HepG2 (cell line): ENCODE results near the gene ZCCHC3. TPM values are rescaled to one million over a fixed set of nuclear protein-coding genes. Genes with fewer than 3 reads are reported as not detected.
A peak's percentile ranks its signal among the peaks of the same experiment; 100 is the strongest.

Source experiments
- EED ChIP-seq: sonication (generic); formaldehyde crosslinking; IDR thresholded peaks from 2 replicates; pipeline ENCODE4 v1.5.0; 2020; ENCODE audit warnings: mild to moderate bottlenecking, missing genetic modification reagents
- PHB2 ChIP-seq: fragments of 450-650 bp; IDR thresholded peaks from 2 replicates; pipeline ENCODE4 v1.6.1; 2018; ENCODE audit not compliant: partially characterized antibody
- U2AF2 ChIP-seq: fragments of 200-400 bp; formaldehyde crosslinking; IDR thresholded peaks from 2 replicates; pipeline ENCODE4 v1.6.1; 2017; ENCODE audit warnings: low read depth, mild to moderate bottlenecking, low read length
- ZBTB3 ChIP-seq: sonication (generic); formaldehyde crosslinking; IDR thresholded peaks from 2 replicates; pipeline ENCODE4 v1.4.0; 2020; ENCODE audit warnings: low read depth, mild to moderate bottlenecking, moderate library complexity, missing genetic modification reagents, borderline replicate concordance
- ZFP41 ChIP-seq: sonication (generic); formaldehyde crosslinking; IDR thresholded peaks from 2 replicates; pipeline ENCODE4 v1.4.0; 2020; ENCODE audit warnings: mild to moderate bottlenecking, missing genetic modification reagents, borderline replicate concordance
- ZNF460 ChIP-seq: sonication (generic); formaldehyde crosslinking; IDR thresholded peaks from 2 replicates; pipeline ENCODE4 v1.5.1; 2020; ENCODE audit warnings: missing genetic modification reagents, mild to moderate bottlenecking, borderline replicate concordance
- ZNF737 ChIP-seq: sonication (generic); formaldehyde crosslinking; IDR thresholded peaks from 2 replicates; pipeline ENCODE4 v1.5.0; 2020; ENCODE audit warnings: missing genetic modification reagents, mild to moderate bottlenecking, borderline replicate concordance
- ZNF839 ChIP-seq: sonication (generic); formaldehyde crosslinking; IDR thresholded peaks from 2 replicates; pipeline ENCODE4 v1.4.0; 2020; ENCODE audit warnings: missing genetic modification reagents, mild to moderate bottlenecking, borderline replicate concordance
- ZSCAN31 ChIP-seq: sonication (generic); formaldehyde crosslinking; IDR thresholded peaks from 2 replicates; pipeline ENCODE4 v1.5.0; 2020; ENCODE audit warnings: low read depth, mild to moderate bottlenecking, missing genetic modification reagents
- polyA plus RNA-seq, 8 experiments: library from polyadenylated mRNA; depleted of rRNA in 3 of 8; stranded (reverse) in 7 of 8; unstranded in 1 of 8; fragments of >200 nt; fragmentation: Illumina TruSeq in 4 of 8; extraction: Trizol in 4 of 8; gene quantifications; 2 replicates each; pipeline versions ENCODE4 v1.2.1 to v1.2.3, GENCODE V29; 2011 to 2016; ENCODE audit warnings: low read depth in 4 of 8, missing spikeins in 1 of 8, mixed read lengths in 1 of 8; ENCODE audit not compliant: insufficient read depth in 1 of 8
- total RNA-seq, 5 experiments: library from RNA; depleted of rRNA; stranded (reverse); fragments of >200 nt; fragmentation: Illumina TruSeq; extraction: Trizol; gene quantifications; 2 replicates each; pipeline ENCODE4 v1.2.3, GENCODE V29; 2016; ENCODE audit warnings: low read depth in 1 of 5
- TF ChIP-seq, protein P1 (sequence below): sonication (generic); formaldehyde crosslinking; IDR thresholded peaks from 2 replicates; pipeline ENCODE4 v1.4.0; 2020; ENCODE audit warnings: missing genetic modification reagents

Gene ZCCHC3
- total and polyA plus RNA-seq, 2 of the 13 experiments (the other 11 are each of a cell fraction or from before 2014, with no cell fraction given), result 46.6 to 63.0 TPM

DNA sequence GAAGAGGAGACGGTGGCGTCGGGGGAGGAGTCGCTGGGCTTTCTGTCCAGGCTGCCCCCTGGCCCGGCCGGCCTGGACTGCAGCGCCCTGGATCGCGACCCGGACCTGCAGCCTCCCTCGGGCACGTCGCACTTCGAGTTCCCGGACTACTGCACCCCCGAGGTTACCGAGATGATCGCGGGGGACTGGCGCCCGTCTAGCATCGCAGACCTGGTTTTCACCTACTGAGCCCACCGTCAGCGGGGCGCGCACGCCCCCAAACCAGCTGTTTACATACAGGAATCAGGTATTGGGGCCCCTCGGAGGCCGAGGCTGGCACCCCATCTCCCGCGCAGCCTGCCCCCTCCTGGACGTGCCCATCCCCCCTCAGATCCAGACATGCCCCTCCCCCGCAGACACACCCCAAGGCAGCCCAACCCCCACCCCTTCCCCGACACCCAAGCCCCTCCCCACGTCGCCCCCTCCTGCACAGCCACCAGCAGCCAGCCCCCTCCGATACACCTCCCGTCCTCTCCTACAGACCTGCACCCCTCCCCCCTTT, 29.3 kb downstream of the ZCCHC3 start (continued):
- TF ChIP-seq ZNF737 (CRISPR knock-in tag), result peak; percentile 81; the same call in 1 of the 2 replicates
- TF ChIP-seq, protein P1, sequence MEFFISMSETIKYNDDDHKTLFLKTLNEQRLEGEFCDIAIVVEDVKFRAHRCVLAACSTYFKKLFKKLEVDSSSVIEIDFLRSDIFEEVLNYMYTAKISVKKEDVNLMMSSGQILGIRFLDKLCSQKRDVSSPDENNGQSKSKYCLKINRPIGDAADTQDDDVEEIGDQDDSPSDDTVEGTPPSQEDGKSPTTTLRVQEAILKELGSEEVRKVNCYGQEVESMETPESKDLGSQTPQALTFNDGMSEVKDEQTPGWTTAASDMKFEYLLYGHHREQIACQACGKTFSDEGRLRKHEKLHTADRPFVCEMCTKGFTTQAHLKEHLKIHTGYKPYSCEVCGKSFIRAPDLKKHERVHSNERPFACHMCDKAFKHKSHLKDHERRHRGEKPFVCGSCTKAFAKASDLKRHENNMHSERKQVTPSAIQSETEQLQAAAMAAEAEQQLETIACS (CRISPR knock-in tag), result peak; percentile 59; the same call in 1 of the 2 replicates
- no peak for TF ChIP-seq ZNF460
- TF ChIP-seq ZSCAN31 (CRISPR knock-in tag), result no peak
- TF ChIP-seq ZBTB3 (CRISPR knock-in tag), result no peak
- 0 out of 2 replicates have a peak, but pooled peaks have one; percentile 7 for TF ChIP-seq ZFP41
- TF ChIP-seq PHB2, result no peak
- no peak for TF ChIP-seq ZNF839 (CRISPR knock-in tag)
- TF ChIP-seq EED (CRISPR knock-in tag), result 0 out of 2 replicates have a peak, but pooled peaks have one; percentile 52
- TF ChIP-seq U2AF2, result no peak
